ENCODE measurements around the gene AGT. TPM values are rescaled to one million over a fixed set of nuclear protein-coding genes. Genes with fewer than 3 reads are reported as not detected.
"Not testable (repeated sequence)": the region's sequence is repeated elsewhere in the genome, so short reads cannot be mapped to it uniquely, and the experiment has no call there.

Gene AGT
- total RNA-seq, 1 donor, result 1.1 TPM

- H3K4me3 ChIP-seq (ENCODE audit: low read depth, low read length), result no peak overlapping the region
- no peak for TF ChIP-seq CTCF (IDR thresholded peaks at IDR 0.05; ENCODE audit: insufficient read depth, low read length)
- no peak for DNase-seq (ENCODE audit: low read depth)
Observed at GRCh38 chr1:230699716-230700115, 14.2 kb downstream of the AGT start.

- DNase-seq (ENCODE audit: low read depth); H3K4me3 ChIP-seq (ENCODE audit: low read depth, low read length): not testable (repeated sequence)
Observed at GRCh38 chr1:230698964-230699363, 15.0 kb downstream of the AGT start.

- no peak overlapping the region for H3K4me3 ChIP-seq (ENCODE audit: low read depth, low read length)
- DNase-seq (ENCODE audit: low read depth), result no peak
- no peak for TF ChIP-seq CTCF (IDR thresholded peaks at IDR 0.05; ENCODE audit: insufficient read depth, low read length)
Observed at GRCh38 chr1:230698130-230698529, 15.8 kb downstream of the AGT start.

GRCh38 chr1:230696722-230697437, 17.0 kb downstream of the AGT start:
- no peak overlapping the region for H3K4me3 ChIP-seq (ENCODE audit: low read depth, low read length)
- no peak for TF ChIP-seq CTCF (IDR thresholded peaks at IDR 0.05; ENCODE audit: insufficient read depth, low read length)
- DNase-seq (ENCODE audit: low read depth), result peak; percentile 31

- no peak for DNase-seq (ENCODE audit: low read depth)
- TF ChIP-seq CTCF (IDR thresholded peaks at IDR 0.05; ENCODE audit: insufficient read depth, low read length), result no peak
- H3K4me3 ChIP-seq (ENCODE audit: low read depth, low read length), result no peak overlapping the region
Observed at GRCh38 chr1:230696218-230696617, 17.7 kb downstream of the AGT start.

- TF ChIP-seq CTCF (IDR thresholded peaks at IDR 0.05; ENCODE audit: insufficient read depth, low read length), result no peak
- no peak for DNase-seq (ENCODE audit: low read depth)
- H3K4me3 ChIP-seq (ENCODE audit: low read depth, low read length), result no peak overlapping the region
Observed at GRCh38 chr1:230694991-230695390, 18.9 kb downstream of the AGT start.

- no peak for TF ChIP-seq CTCF (IDR thresholded peaks at IDR 0.05; ENCODE audit: insufficient read depth, low read length)
- DNase-seq (ENCODE audit: low read depth), result no peak
- no peak overlapping the region for H3K4me3 ChIP-seq (ENCODE audit: low read depth, low read length)
Observed at GRCh38 chr1:230694464-230694863, 19.5 kb downstream of the AGT start.

Data from fibroblast of the aortic adventitia (primary cell).